CD4-positive, alpha-beta T cell treated with Interleukin-6 at 100 ng/mL for 8 hours (primary cell): ENCODE results near the gene PHF13.
A peak's percentile ranks its signal among the peaks of the same experiment; 100 is the strongest.

Source experiments
- DNase-seq: peaks from one replicate; pipeline ENCODE4 v3.0.0-alpha.2; 2020; ENCODE audit warnings: mixed read lengths, low spot score

Gene PHF13

DNA sequence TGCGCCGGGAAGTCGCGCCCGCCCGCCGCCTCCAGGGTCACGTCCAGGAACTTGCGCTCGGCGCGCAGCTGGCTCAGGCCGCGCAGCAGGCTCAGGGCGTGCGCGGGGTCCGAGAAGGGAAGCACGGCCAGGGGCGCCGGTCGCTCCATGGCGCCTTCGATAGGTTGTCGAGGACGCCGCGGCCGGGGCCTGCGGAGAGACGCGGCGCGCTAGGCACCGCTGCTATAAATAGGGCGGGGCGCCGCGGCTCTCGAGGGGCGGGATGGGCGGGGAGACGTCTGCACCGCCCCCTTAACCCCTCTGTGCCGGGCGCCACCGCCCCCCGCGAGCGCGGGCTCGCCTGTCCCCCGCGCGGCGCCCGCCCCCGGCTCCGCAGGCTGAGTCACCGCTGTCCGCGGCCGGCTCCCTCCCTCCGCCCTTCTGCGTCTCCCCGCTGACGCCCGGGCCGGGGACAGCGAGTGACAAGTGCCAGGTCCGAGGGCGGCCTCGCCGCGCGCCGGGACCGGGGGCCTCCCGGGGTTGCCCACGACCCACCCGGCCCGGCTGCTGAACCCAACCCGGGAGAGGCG lies 10.8 kb upstream of the PHF13 start, which contains the start of gene KLHL21:
KLHL21 (minus strand) TSS at position 201 of the 569 bp plus-strand sequence; CDS start at position 149, 52 bp downstream.
- DNase-seq, result peak; percentile 86

GRCh38 chr1:6603238-6603914 lies 10.2 kb upstream of the PHF13 start:
- peak; percentile 38 for DNase-seq

GRCh38 chr1:6603915-6604558 lies 9.5 kb upstream of the PHF13 start:
- no peak for DNase-seq

DNA sequence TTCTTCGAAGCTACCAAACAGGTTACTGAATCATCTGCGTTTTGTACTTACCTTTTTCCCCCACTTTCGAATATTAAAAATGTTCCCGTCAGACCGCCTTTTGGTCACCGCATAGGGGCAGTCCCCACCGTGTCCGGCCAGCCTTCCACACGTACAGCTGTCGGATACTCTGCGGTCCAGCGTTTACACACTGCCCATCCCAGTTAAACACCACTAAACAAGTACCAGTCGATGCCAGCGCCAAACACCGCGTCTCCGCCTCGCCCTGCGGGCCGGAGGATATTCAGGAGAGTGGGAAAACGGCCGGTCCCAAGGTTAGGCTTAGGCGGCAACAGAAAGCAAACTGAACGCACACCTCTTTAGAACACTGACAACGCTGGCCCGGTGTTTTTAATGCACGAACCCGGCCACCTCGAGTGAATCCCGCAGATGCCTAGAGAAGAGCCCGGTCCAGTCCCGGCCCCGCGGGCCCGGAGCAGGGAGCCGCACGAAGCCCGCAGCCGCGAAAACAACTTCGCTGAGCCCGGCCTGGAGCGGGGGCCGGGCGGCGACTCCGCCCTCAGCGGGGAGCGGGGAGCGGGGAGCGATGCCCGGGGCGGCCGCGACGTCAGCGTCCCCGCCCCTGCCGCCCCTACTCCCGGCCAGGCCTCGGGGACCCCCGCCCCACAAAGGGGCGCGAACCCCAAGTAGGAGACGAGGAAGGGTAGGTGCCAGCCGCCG lies 730 bp upstream of the PHF13 start:
- no peak for DNase-seq

DNA sequence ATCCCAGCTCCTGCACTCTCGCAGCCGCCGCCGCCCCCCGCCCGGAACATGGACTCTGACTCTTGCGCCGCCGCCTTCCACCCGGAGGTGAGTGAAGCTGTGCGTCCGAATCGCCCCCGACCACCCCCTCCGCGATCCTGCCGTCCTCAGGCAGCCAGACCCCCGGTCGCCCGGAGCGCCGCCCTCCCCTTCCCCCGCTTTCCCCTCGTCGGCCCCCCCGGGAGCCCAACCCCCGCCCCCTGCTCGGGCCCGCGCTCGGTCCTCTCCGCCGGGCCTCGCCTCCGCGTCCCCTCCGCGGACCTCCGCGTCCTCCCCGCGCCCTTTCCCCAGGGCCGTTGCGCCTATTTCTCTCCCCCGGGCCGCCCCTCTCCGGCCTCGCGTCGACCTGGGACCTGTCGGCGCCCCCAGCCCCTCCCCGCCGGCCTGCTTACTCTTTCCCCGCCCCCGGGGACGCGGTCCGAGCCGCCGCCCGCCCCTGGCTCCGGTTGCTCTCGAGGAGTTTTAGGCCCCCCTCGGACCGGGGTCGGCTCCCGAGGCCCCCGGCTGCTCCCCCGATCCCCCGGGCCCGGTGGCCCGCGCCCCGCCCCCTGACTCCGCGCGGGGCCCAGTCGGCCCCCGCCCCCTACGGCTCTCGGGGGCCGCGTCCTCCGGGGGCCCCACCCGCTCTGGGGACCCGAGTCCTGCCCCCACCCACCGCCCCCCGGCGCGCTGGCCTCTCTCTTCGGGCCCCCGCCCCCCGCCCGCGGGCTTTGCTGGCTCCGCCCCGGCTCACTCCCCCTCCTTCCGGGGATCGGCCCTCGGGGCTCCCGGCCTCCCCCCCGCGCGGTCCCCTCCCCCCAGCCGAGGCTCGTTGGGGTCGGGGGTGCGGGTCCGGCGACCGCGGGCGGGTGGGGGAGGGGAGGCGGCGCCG lies 743 bp downstream of the PHF13 start:
- peak; percentile 37 for DNase-seq

GRCh38 chr1:6614929-6615785 lies 1.6 kb downstream of the PHF13 start:
- DNase-seq, result no peak

DNA sequence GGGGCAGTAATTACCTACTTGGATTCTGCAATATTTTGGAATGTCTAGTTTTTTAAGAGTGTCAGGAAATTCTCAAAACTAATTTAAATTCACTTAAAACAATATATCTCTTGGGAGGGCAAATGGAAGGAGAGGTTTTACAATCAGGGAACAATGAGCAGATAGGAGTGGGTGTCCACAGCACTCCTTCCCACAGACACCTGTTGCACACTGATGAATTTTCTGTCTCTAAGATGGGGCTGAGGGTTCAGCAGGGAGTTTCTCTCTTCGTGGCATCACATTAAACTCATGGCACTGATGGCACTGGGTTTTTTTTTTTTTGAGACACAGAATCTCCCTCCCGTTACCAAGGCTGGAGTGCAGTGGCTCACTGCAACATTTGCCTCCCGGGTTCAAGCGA lies 5.5 kb downstream of the PHF13 start:
- DNase-seq, result no peak

GRCh38 chr1:6621429-6622391 lies 8.2 kb downstream of the PHF13 start:
- DNase-seq, result no peak

- no peak for DNase-seq
Measured at GRCh38 chr1:6622396-6623152, 9.0 kb downstream of the PHF13 start.

DNA sequence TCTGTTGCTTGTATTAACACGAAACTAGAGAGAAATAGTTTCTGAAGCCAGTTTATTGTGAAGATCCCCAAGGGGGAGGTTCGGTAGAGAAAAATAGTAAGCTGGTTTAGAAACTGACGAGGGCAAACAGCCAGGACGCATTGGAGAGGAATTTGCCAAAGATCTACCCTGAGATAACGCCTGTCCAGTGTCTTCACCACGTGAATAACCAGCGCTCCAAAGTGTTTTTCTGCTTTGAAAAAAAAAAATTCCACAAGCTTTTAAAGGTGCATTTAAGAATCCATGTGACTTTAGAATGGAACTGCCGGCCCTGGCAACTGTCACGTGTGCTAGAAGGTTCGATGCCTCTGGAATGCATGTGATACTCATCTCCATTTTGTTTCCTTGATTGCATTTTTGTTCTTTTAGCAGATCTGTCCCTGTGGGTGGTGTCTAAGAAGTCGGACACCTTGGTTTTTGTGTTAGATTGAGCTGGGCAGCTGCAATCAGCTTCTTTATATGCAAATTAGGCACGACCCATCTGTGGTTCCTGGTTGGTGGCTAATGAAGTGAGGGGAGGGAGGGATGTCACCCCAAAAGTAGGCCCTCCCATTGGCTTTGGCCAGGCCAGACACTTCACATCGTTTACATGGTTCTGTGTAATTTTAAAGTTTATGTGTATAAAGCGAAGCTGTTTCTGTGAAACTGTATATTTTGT lies 9.9 kb downstream of the PHF13 start:
- DNase-seq, result no peak

DNA sequence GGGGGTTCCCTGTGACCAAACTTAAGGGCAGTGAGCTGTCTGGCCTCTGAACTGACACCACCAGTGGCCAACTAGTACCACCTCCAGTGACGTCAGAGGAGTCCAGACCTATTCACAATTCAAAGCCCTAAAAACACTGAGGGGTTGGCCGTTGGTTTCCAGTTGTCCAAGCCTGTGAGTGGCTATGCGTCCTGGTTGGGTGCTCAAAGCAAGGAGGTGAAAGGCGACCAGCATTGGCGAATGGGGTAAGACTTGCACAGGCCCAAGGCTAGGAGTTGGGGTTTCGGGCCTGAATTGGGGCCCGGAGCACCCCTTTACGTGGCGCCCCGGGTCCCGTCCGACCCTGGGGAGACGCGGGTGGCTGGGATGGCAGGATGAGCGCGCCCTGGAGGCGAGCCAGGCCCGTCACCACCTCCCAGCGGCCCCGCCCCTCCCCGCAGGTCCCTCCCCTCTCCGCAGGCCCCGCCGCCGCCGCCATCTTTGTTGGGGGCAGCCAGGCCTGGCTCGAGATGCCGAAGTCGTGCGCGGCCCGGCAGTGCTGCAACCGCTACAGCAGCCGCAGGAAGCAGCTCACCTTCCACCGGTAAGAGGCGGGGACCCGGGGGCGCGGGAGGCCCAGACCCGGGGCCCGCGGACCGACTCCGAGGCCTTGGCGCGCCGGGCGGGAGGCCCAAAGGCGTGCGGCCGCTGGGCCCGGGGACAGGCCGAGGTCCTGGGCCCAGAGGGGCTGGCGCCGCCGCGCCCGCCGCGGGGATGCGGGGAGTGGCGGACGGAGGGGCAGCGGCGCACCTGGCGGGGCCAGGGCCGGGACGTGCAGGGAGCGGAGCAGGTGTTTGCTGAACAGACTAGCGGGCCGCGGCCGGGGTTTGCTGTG lies 11.4 kb downstream of the PHF13 start, which contains the start of gene THAP3:
THAP3 (plus strand) TSS at position 159 of the 874 bp plus-strand sequence; CDS start at position 510, 351 bp downstream.
- peak; percentile 87 for DNase-seq

DNA sequence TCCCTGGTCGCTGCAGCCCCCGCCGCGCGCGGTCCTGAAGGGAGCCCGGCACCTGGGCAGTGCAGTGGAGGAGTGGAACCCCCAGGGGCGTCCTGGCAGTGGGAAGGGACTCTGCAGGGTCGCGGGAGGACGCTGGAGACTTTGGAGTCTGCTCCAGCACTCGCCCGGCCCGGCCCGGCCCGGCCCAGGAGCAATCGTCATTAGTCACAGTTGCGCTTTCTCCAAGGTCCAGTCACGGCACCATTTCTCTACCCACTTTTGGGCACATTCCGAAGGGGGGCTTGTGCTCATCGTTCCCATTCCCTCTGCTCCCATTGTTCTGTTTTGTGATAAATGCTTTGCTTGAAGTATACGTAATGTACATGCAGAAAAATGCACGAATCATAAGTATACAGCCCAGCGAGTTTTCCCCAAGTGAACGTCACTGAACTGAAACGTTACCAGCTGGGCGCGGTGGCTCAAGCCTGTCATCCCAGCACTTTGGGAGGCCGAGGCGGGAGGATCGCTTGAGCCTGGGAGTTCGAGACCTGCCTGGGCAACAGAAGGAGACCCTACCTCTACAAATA lies 12.1 kb downstream of the PHF13 start:
- DNase-seq, result no peak

- DNase-seq, result no peak
Measured at GRCh38 chr1:6627031-6627430, 13.5 kb downstream of the PHF13 start.

- no peak for DNase-seq
Measured at GRCh38 chr1:6627841-6628545, 14.5 kb downstream of the PHF13 start.

- DNase-seq, result no peak
Measured at GRCh38 chr1:6628971-6629479, 15.5 kb downstream of the PHF13 start.

- DNase-seq, result no peak
Measured at GRCh38 chr1:6630027-6630426, 16.5 kb downstream of the PHF13 start.
